Keratinocyte (primary cell): Measurements from ENCODE around the gene TMEM97. TPM values are rescaled to one million over a fixed set of nuclear protein-coding genes. Genes with fewer than 3 reads are reported as not detected.

Experiments used
- DNase-seq: peaks from one replicate; pipeline ENCODE4 v3.0.0-alpha.2; 2011; ENCODE audit warnings: low read depth, missing footprints, low spot score
- FAIRE-seq: peaks from 2 replicates; lab custom pipeline; 2011; peaks lifted over from hg19 to GRCh38; lab: Jason Lieb, UNC
- H2AFZ ChIP-seq: 2 replicates; pipeline ENCODE4 v1.6.0; 2012; ENCODE audit warnings: low read length, control low read depth, inconsistent platforms; ENCODE audit not compliant: control insufficient read depth
- H3K27ac ChIP-seq: 2 replicates; pipeline ENCODE4 v1.5.1; 2011; ENCODE audit warnings: low read length; ENCODE audit not compliant: control insufficient read depth, insufficient read depth
- H3K27me3 ChIP-seq: 3 replicates; pipeline ENCODE4 v1.6.0; 2011; ENCODE audit warnings: low read length; ENCODE audit not compliant: control insufficient read depth, insufficient read depth; ENCODE audit errors: extremely low read depth
- H3K36me3 ChIP-seq, 2 experiments: 2 replicates in 1 of 2; 3 replicates in 1 of 2; pipeline ENCODE4 v1.5.1; 2011; ENCODE audit warnings: low read length in 2 of 2, mild to moderate bottlenecking in 1 of 2; ENCODE audit not compliant: control insufficient read depth in 2 of 2, insufficient read depth in 2 of 2; ENCODE audit errors: extremely low read depth in 1 of 2
- H3K4me1 ChIP-seq: 3 replicates; pipeline ENCODE4 v1.5.1; 2011; ENCODE audit warnings: low read length; ENCODE audit not compliant: control insufficient read depth, insufficient read depth; ENCODE audit errors: extremely low read depth
- H3K4me2 ChIP-seq: 3 replicates; pipeline ENCODE4 v1.6.0; 2011; ENCODE audit warnings: low read depth, low read length; ENCODE audit not compliant: control insufficient read depth, insufficient read depth; ENCODE audit errors: extremely low read depth
- H3K4me3 ChIP-seq, 3 experiments: fragments of 200-600 bp in 1 of 3; sonication (generic) in 1 of 3; 2 replicates in 2 of 3; 3 replicates in 1 of 3; pipeline ENCODE4 v1.5.1; 2011 to 2016; ENCODE audit warnings: low read length in 3 of 3, mild to moderate bottlenecking in 3 of 3, control low read depth in 2 of 3, inconsistent platforms in 1 of 3, low read depth in 1 of 3, mixed read lengths in 1 of 3, mixed run types in 1 of 3, moderate library complexity in 1 of 3; ENCODE audit not compliant: control insufficient read depth in 2 of 3, insufficient read depth in 2 of 3; ENCODE audit errors: extremely low read depth in 1 of 3
- H3K79me2 ChIP-seq: 2 replicates; pipeline ENCODE4 v1.6.0; 2012; ENCODE audit warnings: low read length; ENCODE audit not compliant: control insufficient read depth, insufficient read depth
- H3K9ac ChIP-seq: 3 replicates; pipeline ENCODE4 v1.6.0; 2011; ENCODE audit warnings: low read length; ENCODE audit not compliant: control insufficient read depth, insufficient read depth; ENCODE audit errors: extremely low read depth
- H3K9me1 ChIP-seq: 3 replicates; pipeline ENCODE4 v1.6.0; 2011; ENCODE audit warnings: low read length; ENCODE audit not compliant: control insufficient read depth, insufficient read depth; ENCODE audit errors: extremely low read depth
- H3K9me3 ChIP-seq: 2 replicates; pipeline ENCODE4 v1.5.1; 2012; ENCODE audit warnings: low read depth, low read length; ENCODE audit not compliant: control insufficient read depth
- H4K20me1 ChIP-seq: 3 replicates; pipeline ENCODE4 v1.6.0; 2011; ENCODE audit warnings: low read length; ENCODE audit not compliant: control insufficient read depth, insufficient read depth; ENCODE audit errors: extremely low read depth
- CTCF ChIP-seq, 3 experiments: IDR thresholded peaks in 1 of 3; conservative IDR thresholded peaks in 1 of 3; optimal IDR thresholded peaks in 1 of 3; 2 replicates in 2 of 3; 3 replicates in 1 of 3; pipeline versions ENCODE3 to v1.5.1; 2011; ENCODE audit warnings: low read length in 3 of 3, mild to moderate bottlenecking in 3 of 3, moderate library complexity in 2 of 3, control low read depth in 1 of 3, inconsistent platforms in 1 of 3; ENCODE audit not compliant: insufficient read depth in 2 of 3; ENCODE audit errors: extremely low read depth in 1 of 3
- EZH2 ChIP-seq: IDR thresholded peaks from one replicate; pipeline ENCODE4 v1.6.1; 2012; ENCODE audit warnings: inconsistent platforms, mild to moderate bottlenecking, low read length, moderate library complexity
- dilution Hi-C: fragments of 300-500 bp; cut with MboI; formaldehyde crosslinking; loops from one replicate; pipeline ENCODE4 v1.7.0; 2020; ENCODE audit warnings: low sequenced_read_pairs; ENCODE audit not compliant: extremely low pct_ligation_motif_present
- polyA plus RNA-seq, 5 experiments: library from polyadenylated mRNA; depleted of rRNA in 3 of 5; stranded (reverse) in 3 of 5; stranded (forward) in 1 of 5; unstranded in 1 of 5; fragments of >200 nt; gene quantifications; 1 replicate in 1 of 5; 2 replicates in 3 of 5; 3 replicates in 1 of 5; pipeline versions ENCODE4 v1.2.1 to v1.2.3, GENCODE V29; 2011 to 2012; ENCODE audit warnings: missing spikeins in 2 of 5, low read depth in 1 of 5, low replicate concordance in 1 of 5

Gene TMEM97
- polyA plus RNA-seq, 1 donor (not counting 4 experiments of a cell fraction or from before 2014, with no cell fraction given), result 29.9 TPM

DNA sequence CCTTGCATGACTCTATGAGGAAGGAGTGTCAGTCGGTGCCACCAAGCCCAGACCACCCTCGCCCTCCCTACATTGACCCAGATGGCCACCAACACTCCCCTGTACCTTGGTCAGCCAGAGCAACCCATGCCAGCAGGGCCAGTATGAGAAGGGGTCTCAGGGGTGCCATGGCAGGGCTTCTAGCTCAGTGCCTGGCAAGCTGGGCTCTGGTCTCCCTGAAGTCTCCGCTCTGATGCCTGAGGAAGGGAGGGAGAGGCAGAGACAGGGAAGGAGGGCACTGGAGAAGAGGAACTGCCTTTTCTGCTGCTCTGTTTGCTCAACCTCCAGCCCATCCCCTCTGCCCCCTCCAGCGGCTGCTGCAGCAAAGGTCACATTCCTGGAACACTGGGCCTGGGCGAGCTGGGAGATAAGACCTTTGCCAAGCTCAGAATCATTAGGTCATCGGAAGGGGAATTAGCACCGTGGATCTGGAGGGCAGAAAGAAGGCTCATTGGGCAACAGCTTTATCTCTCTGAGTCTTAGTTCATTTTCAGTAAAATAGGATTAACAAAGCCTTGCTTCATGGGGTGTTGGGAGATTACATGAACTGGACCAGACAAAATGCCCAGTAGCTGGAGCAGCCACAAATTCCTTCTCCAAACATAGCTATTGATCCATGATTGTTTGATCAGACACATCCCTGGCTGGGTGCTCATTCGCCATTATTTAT, 51.2 kb downstream of the TMEM97 start, which contains the start of gene VTN:
TSS of gene VTN (minus strand) at position 273 of the 709 bp plus-strand sequence. CDS start at position 169, 104 bp downstream.
- Histone ChIP-seq H3K4me2 (no peak within 1 kb of the TSS), H3K9ac (no peak within 1 kb of the TSS), H3K9me3 (no peaks in the 10 kb centered on the region), H3K4me3 (no peak within 1 kb of the TSS), H3K27me3 (peaks cover 18% of the 10 kb centered on the region), H3K79me2 (no peaks in the 10 kb centered on the region), H3K4me1 (peaks cover 8% of the 10 kb centered on the region), H3K9me1 (no peaks in the 10 kb centered on the region), H2AFZ (no peak within 1 kb of the TSS), H3K27ac (no peak within 1 kb of the TSS), H4K20me1 (no peaks in the 10 kb centered on the region), H3K36me3 (peaks cover 0 to 2% of the 10 kb centered on the region in 2 experiments)
- FAIRE-seq, result no peak
- DNase-seq, result no peak
- TF ChIP-seq CTCF (optimal IDR thresholded peaks at IDR 0.05 in 1 of 3, IDR thresholded peaks at IDR 0.05 in 1 of 3, conservative IDR thresholded peaks at IDR 0.05 in 1 of 3; ENCODE audit: extremely low read depth in 1 of 3, insufficient read depth in 2 of 3, low read length in 3 of 3), result no peak
- dilution Hi-C loops, result no loop called here

DNA sequence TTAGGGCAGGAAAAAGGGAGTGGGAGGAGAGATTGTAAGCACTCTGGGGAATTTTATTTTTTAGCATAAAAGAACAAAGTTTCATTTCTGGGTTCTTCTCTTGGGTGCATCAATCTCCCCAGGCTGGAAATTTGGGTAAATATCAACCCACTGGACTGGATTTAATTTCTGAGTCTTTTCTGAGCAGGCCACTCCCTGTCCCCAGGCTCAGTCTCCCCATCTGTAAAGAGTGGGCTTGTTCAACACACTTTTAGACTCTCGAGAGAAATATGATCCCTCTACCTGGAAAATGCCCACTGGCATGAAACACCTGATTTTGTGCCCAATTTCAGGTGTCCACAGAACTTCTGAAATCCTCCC, 51.7 kb downstream of the TMEM97 start:
- H3K4me2 ChIP-seq, result no peak overlapping the region
- dilution Hi-C loops, result no loop called here
- no peak overlapping the region for H3K4me3 ChIP-seq
- no peaks in the 10 kb centered on the region for H3K9me1 ChIP-seq
- peaks cover 8% of the 10 kb centered on the region for H3K4me1 ChIP-seq
- H2AFZ ChIP-seq, result no peak overlapping the region
- no peaks in the 10 kb centered on the region for H4K20me1 ChIP-seq
- no peak for TF ChIP-seq EZH2
- H3K27ac ChIP-seq, result no peak overlapping the region
- H3K9ac ChIP-seq, result no peak overlapping the region
- no peak for FAIRE-seq
- no peak for DNase-seq
- no peaks in the 10 kb centered on the region for H3K79me2 ChIP-seq
- H3K9me3 ChIP-seq, result no peaks in the 10 kb centered on the region
- H3K36me3 ChIP-seq, result no peaks in the 10 kb centered on the region
- H3K27me3 ChIP-seq, result peaks cover 18% of the 10 kb centered on the region
